GF-D8 (cell line): ENCODE results near the gene VPS13A.

Source experiments
- DNase-seq: peaks from one replicate; lab custom pipeline; 2025; lab: John Stamatoyannopoulos, UW

The VPS13A gene

GRCh38 chr9:77177143-77177893 is at the start of gene VPS13A:
Gene VPS13A (plus strand): TSS chr9:77177534. CDS start chr9:77177705, 171 bp downstream.
- DNase-seq = peak; percentile 79

GRCh38 chr9:77128125-77128789 is 49.1 kb upstream of the VPS13A start:
- DNase-seq = no peak

- DNase-seq = no peak
These were observed 45.9 kb upstream of the VPS13A start for GRCh38 chr9:77131399-77131798.

- DNase-seq = no peak
These were observed 44.3 kb upstream of the VPS13A start for GRCh38 chr9:77133011-77133410.

GRCh38 chr9:77142366-77142765 is 35.0 kb upstream of the VPS13A start:
- no peak for DNase-seq

- no peak for DNase-seq
These were observed 27.5 kb upstream of the VPS13A start for GRCh38 chr9:77149879-77150278.

- DNase-seq = no peak
These were observed 25.0 kb upstream of the VPS13A start for GRCh38 chr9:77152289-77152688.

GRCh38 chr9:77156646-77157371 is 20.5 kb upstream of the VPS13A start:
- no peak for DNase-seq

- DNase-seq = no peak
These were observed 18.4 kb upstream of the VPS13A start for GRCh38 chr9:77158772-77159513.

- DNase-seq = no peak
These were observed 16.1 kb upstream of the VPS13A start for GRCh38 chr9:77161191-77161590.

- no peak for DNase-seq
These were observed 15.4 kb upstream of the VPS13A start for GRCh38 chr9:77161966-77162365.

- no peak for DNase-seq
These were observed 15.0 kb upstream of the VPS13A start for GRCh38 chr9:77162366-77162765.

- no peak for DNase-seq
These were observed 13.4 kb upstream of the VPS13A start for GRCh38 chr9:77163884-77164283.

- no peak for DNase-seq
These were observed 11.1 kb upstream of the VPS13A start for GRCh38 chr9:77166193-77166592.

- no peak for DNase-seq
These were observed 6.2 kb upstream of the VPS13A start for GRCh38 chr9:77170991-77171699.

- DNase-seq = peak; percentile 30
These were observed 2.2 kb upstream of the VPS13A start for GRCh38 chr9:77175151-77175550.

- no peak for DNase-seq
These were observed 1.2 kb upstream of the VPS13A start for GRCh38 chr9:77176106-77176505.

GRCh38 chr9:77176686-77177142 is 620 bp upstream of the VPS13A start:
- peak; percentile 56 for DNase-seq

- no peak for DNase-seq
These were observed 810 bp downstream of the VPS13A start for GRCh38 chr9:77177894-77178794.

- DNase-seq = no peak
These were observed 2.7 kb downstream of the VPS13A start for GRCh38 chr9:77180056-77180455.
